ACC112 (cell line): ENCODE results near the gene PXMP4.
"Not testable (repeated sequence)": the region's sequence is repeated elsewhere in the genome, so short reads cannot be mapped to it uniquely, and the experiment has no call there.

Experiments
- H2AFZ ChIP-seq: fragments of 200-600 bp; sonication (generic); one replicate; pipeline ENCODE4 v1.6.0; 2017; ENCODE audit warnings: antibody characterized with exemption, low read length; ENCODE audit not compliant: unreplicated experiment
- H3K27ac ChIP-seq: fragments of 200-600 bp; sonication (generic); 2 replicates; pipeline ENCODE4 v1.5.1; 2014; ENCODE audit warnings: low read depth, mild to moderate bottlenecking, antibody characterized with exemption, low read length, moderate library complexity
- H3K27me3 ChIP-seq: fragments of 200-600 bp; sonication (generic); 2 replicates; pipeline ENCODE4 v1.6.1; 2014; ENCODE audit warnings: mild to moderate bottlenecking, antibody characterized with exemption, low read length, moderate library complexity, mixed read lengths; ENCODE audit not compliant: insufficient read depth
- H3K36me3 ChIP-seq: fragments of 200-600 bp; sonication (generic); 2 replicates; pipeline ENCODE4 v1.6.1; 2016; ENCODE audit warnings: mild to moderate bottlenecking, antibody characterized with exemption, low read length, moderate library complexity, mixed read lengths; ENCODE audit not compliant: insufficient read depth
- H3K4me1 ChIP-seq: fragments of 200-600 bp; sonication (generic); one replicate; pipeline ENCODE4 v1.6.1; 2016; ENCODE audit warnings: low read length, mixed read lengths; ENCODE audit not compliant: insufficient read depth, unreplicated experiment, control insufficient read depth
- H3K4me3 ChIP-seq: fragments of 200-600 bp; sonication (generic); 2 replicates; pipeline ENCODE4 v1.5.1; 2014; ENCODE audit warnings: mild to moderate bottlenecking, low read depth, low read length
- H3K79me2 ChIP-seq: fragments of 200-600 bp; sonication (generic); one replicate; pipeline ENCODE4 v1.6.0; 2016; ENCODE audit warnings: low read length; ENCODE audit not compliant: control insufficient read depth, unreplicated experiment, insufficient read depth

Gene PXMP4

GRCh38 chr20:33719989-33720709, at the start of gene PXMP4:
PXMP4 (minus strand) TSS chr20:33720310; CDS start chr20:33720207, 103 bp downstream.
- Histone ChIP-seq H3K4me1 (no peaks in the 10 kb centered on the region), H3K4me3 (peak within 1 kb of the TSS; percentile 85), H3K79me2 (no peaks in the 10 kb centered on the region), H3K27ac (no peak within 1 kb of the TSS), H3K27me3 (no peaks in the 10 kb centered on the region), H2AFZ (peak within 1 kb of the TSS; percentile 89), H3K36me3 (no peaks in the 10 kb centered on the region)

GRCh38 chr20:33769043-33769442, 48.9 kb upstream of the PXMP4 start:
- H3K36me3 ChIP-seq, result no peaks in the 10 kb centered on the region
- no peaks in the 10 kb centered on the region for H3K79me2 ChIP-seq
- no peak overlapping the region for H2AFZ ChIP-seq
- no peak overlapping the region for H3K4me3 ChIP-seq
- no peaks in the 10 kb centered on the region for H3K4me1 ChIP-seq
- no peaks in the 10 kb centered on the region for H3K27me3 ChIP-seq
- H3K27ac ChIP-seq, result no peak overlapping the region

GRCh38 chr20:33767777-33768138, 47.6 kb upstream of the PXMP4 start:
- H2AFZ ChIP-seq, result no peak overlapping the region
- H3K36me3 ChIP-seq, result no peaks in the 10 kb centered on the region
- H3K4me1 ChIP-seq, result no peaks in the 10 kb centered on the region
- no peaks in the 10 kb centered on the region for H3K27me3 ChIP-seq
- H3K4me3 ChIP-seq, result no peak overlapping the region
- H3K79me2 ChIP-seq, result no peaks in the 10 kb centered on the region
- H3K27ac ChIP-seq, result no peak overlapping the region

- Histone ChIP-seq H3K4me1 (no peaks in the 10 kb centered on the region), H3K36me3 (peaks cover 4% of the 10 kb centered on the region; the same call in 1 of the 2 replicates), H3K27me3 (no peaks in the 10 kb centered on the region), H2AFZ (no peak overlapping the region), H3K79me2 (no peaks in the 10 kb centered on the region), H3K27ac (no peak overlapping the region), H3K4me3 (no peak overlapping the region)
These were observed 46.6 kb upstream of the PXMP4 start for GRCh38 chr20:33766686-33767085.

- Histone ChIP-seq H3K27ac (no peak overlapping the region), H3K4me3 (no peak overlapping the region), H2AFZ (no peak overlapping the region), H3K79me2 (no peaks in the 10 kb centered on the region), H3K4me1 (no peaks in the 10 kb centered on the region), H3K27me3 (no peaks in the 10 kb centered on the region), H3K36me3 (peaks cover 4% of the 10 kb centered on the region; the same call in 1 of the 2 replicates)
These were observed 45.5 kb upstream of the PXMP4 start for GRCh38 chr20:33765592-33765991.

GRCh38 chr20:33765099-33765498, 45.0 kb upstream of the PXMP4 start:
- Histone ChIP-seq H3K36me3 (peaks cover 4% of the 10 kb centered on the region; the same call in 1 of the 2 replicates), H3K4me3 (no peak overlapping the region), H3K4me1 (no peaks in the 10 kb centered on the region), H2AFZ (no peak overlapping the region), H3K27ac (no peak overlapping the region), H3K27me3 (no peaks in the 10 kb centered on the region), H3K79me2 (no peaks in the 10 kb centered on the region)

- no peaks in the 10 kb centered on the region for H3K4me1 ChIP-seq
- H3K27me3 ChIP-seq, result no peaks in the 10 kb centered on the region
- H2AFZ ChIP-seq, result no peak overlapping the region
- H3K36me3 ChIP-seq, result peaks cover 11% of the 10 kb centered on the region; the same call in 1 of the 2 replicates
- H3K27ac ChIP-seq, result no peak overlapping the region
- H3K79me2 ChIP-seq, result no peaks in the 10 kb centered on the region
- no peak overlapping the region for H3K4me3 ChIP-seq
These were observed 41.7 kb upstream of the PXMP4 start for GRCh38 chr20:33761698-33762250.

- H3K4me3 ChIP-seq, result no peak overlapping the region
- H3K79me2 ChIP-seq, result no peaks in the 10 kb centered on the region
- no peaks in the 10 kb centered on the region for H3K4me1 ChIP-seq
- no peak overlapping the region for H2AFZ ChIP-seq
- peaks cover 20% of the 10 kb centered on the region; the same call in 1 of the 2 replicates for H3K36me3 ChIP-seq
- no peak overlapping the region for H3K27ac ChIP-seq
- no peaks in the 10 kb centered on the region for H3K27me3 ChIP-seq
These were observed 37.3 kb upstream of the PXMP4 start for GRCh38 chr20:33757458-33757857.

GRCh38 chr20:33757046-33757445, 36.9 kb upstream of the PXMP4 start:
- Histone ChIP-seq H3K36me3 (peaks cover 19% of the 10 kb centered on the region; the same call in 1 of the 2 replicates), H3K4me1 (no peaks in the 10 kb centered on the region), H3K27ac (no peak overlapping the region), H2AFZ (no peak overlapping the region), H3K79me2 (no peaks in the 10 kb centered on the region), H3K4me3 (no peak overlapping the region), H3K27me3 (no peaks in the 10 kb centered on the region)

- not testable (repeated sequence) for H3K27me3 ChIP-seq, H3K79me2 ChIP-seq, H3K27ac ChIP-seq, H3K4me3 ChIP-seq, H3K4me1 ChIP-seq, H2AFZ ChIP-seq
- peaks cover 16% of the 10 kb centered on the region; the same call in 1 of the 2 replicates for H3K36me3 ChIP-seq
These were observed 35.9 kb upstream of the PXMP4 start for GRCh38 chr20:33755936-33756490.

GRCh38 chr20:33753763-33754162, 33.7 kb upstream of the PXMP4 start:
- Histone ChIP-seq H3K27ac (no peak overlapping the region), H3K4me3 (no peak overlapping the region), H3K4me1 (no peaks in the 10 kb centered on the region), H3K27me3 (no peaks in the 10 kb centered on the region), H2AFZ (no peak overlapping the region), H3K36me3 (peaks cover 16% of the 10 kb centered on the region; the same call in 1 of the 2 replicates), H3K79me2 (no peaks in the 10 kb centered on the region)
